NCI-H2029 treated with DMSO at 0.1 percent for 48 hours (cell line): Measurements from ENCODE around the gene GRM1.

Experiments used
- DNase-seq: peaks from one replicate; lab custom pipeline; 2025; lab: John Stamatoyannopoulos, UW

Gene GRM1

DNA sequence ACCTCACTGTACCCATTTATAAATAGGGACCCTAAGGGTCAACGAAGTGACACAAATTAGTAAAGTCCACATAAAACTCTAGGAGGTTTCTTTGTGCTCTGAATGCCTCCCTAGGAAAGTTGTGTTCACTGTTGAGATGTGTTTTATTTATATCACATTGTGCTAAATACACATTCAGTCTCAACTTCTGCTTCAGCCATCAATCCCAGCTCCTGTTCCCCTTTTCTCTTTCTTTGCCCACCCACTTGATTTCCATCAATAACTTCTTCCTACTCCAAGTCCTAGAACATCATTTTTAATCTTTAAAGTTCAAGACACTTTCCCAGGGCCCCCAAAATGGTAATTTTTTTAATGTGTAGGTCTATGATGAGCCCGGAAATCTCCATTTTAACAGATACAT, 306.5 kb downstream of the GRM1 start:
- DNase-seq = no peak

DNA sequence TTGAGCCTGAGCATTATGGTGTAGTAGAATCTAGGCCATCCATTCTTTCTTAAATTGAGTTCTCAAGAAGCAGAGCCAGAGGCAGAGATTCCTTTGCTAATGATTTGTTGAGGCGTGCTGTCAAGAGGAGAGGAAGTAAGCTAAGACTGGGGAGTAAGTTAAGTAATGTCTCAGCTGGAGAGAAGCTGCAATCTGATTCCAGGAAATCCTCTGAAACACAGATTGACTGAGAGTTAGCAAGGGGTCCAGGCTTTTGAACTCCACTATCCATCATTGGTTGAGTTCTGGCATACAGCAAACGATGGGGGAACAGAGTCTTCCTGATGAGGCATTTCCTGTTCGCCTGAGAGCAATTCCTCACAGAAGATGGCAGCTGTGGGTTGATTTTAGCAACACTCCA, 307.3 kb downstream of the GRM1 start:
- no peak for DNase-seq

DNA sequence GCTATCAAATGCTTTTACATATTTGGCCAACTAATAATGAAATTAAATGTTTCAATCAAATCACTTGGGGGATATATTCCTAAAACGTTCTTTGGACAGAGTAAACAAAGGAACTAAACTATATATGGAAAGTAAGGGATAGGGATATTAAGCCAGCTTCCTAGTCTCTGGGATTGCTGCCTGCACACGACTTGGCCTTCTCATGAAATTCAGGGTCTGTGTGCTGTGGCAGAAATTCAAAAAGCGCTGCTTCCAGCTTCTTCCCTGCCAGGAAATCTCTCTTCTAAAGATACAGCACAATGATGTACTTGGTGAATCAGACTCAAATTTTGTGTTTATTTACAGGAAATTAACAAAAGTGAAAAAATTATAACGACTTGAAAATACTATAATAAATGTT, 308.5 kb downstream of the GRM1 start:
- no peak for DNase-seq

DNA sequence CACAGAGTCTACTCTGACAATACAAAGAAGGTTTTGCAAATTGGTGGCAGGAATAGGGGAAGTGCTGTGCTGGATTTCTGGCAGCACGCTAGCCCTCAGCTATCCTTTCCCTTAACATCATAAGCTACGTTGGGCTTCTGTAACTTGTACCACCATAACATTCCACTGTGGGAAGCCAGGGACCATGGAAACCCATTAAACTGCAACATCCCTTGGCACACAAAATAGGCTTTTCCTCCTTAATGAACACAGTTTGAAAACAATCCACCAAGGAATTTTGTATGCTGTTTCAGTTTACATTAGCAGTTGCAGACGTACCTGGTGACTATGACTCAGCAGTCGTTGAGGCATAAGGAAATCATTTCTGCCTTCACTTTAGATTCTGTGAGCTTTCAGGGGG, 310.9 kb downstream of the GRM1 start:
- DNase-seq = no peak

DNA sequence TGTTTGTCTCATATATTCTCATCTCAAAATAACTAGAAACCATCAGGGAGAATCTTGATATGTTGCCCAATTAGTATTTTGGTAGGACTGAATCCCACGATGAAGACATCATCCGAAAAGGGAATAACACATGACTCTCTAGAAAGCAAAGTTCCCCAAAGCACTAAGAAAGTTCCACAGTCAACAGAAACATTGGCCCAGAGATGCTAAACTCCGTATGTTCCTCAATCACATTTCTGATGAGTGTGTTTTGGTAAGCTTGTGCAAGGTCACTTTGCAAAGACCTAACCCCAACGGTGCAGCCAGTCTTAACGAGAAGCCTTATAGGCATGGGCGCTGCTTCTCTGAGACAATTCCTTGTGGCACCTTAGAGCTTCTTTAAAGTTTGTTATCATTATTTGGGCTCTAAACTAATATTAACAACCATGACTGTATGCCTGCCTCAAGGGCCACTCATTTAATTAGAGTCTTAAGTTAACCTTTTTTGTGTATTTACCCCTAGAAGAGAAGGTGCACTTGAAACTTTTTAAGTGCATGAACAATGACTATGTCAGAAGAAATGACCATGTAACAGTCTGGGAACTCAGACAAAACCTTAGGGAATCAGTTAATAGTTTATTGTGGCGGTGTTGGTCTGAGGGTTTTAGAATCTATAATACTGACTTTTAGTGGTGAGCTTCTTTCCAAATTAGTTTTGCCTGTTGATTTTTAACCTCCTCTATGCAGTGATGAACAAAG, 312.8 kb downstream of the GRM1 start:
- no peak for DNase-seq

DNA sequence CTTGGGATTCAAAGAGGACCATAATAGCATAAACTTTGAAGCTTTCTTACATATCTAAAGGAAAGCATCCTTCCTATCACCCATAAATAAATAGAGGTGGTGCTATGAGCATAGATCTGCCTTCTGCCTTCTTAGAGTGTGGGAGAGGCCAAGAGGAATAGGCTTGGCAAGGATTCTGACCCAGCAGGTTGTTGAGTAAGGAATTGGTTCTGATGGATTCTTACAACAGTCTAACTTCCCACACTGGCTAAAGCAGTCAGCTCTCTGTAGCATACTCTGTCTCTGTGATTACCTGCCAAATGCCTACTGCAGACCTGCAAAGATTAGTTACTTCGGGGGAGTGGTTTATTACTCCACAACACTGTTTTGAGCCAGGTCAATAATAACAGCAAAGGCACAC, 316.7 kb downstream of the GRM1 start:
- no peak for DNase-seq

DNA sequence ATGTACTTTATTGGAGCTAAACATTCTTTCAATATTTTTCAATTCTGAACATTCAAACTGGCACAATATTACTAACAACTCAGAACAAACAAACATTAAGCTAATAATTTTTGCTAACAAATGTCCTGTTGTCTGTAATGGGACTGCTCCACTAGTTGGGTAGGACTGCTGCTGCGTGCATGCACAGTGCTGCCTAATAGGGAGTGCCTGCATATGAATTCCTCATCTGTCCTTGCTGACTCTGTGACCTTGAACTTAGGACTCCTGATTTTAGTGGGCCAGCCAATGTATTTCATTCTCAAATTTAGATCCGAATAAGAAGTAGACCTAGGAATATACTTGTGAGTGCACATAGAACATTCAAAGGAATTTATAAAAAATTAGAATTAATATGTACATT, 318.2 kb downstream of the GRM1 start:
- DNase-seq = no peak

DNA sequence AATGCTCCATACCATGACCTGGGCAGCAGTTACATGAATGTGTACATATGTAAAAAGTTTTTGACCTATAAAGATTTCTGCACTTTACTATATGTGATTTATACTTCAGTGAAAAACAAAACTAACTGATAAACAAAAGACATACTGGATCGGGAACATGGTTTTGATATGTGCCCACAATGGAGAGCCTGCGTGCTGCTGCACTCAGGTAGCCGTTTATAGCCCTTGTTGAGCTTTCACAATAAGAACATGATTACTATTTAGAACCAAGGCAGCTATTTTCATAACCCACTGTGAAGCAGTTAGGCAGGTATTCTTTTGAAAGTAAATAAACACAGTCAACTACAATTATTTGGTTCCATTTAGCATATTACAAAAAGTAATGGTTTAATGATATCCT, 318.8 kb downstream of the GRM1 start:
- no peak for DNase-seq

DNA sequence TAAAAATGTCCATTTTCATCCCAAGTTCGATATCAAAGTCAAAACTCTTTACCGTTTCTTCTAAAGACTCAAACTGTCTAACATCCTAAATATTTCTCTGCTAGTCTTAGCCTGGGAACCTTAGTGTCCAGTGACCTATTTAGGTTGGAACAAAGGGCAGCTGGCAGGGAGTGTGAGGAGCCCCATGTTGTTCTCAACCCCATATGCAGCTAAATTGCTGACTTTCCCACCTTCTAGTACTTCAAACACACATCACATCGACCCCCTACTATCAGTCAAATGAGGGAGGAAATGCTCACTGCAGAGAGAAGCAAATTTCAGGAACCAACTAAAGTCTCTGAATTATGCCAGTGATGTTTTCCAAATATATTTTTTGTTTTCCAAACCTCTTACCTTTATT, 322.2 kb downstream of the GRM1 start:
- DNase-seq = no peak

DNA sequence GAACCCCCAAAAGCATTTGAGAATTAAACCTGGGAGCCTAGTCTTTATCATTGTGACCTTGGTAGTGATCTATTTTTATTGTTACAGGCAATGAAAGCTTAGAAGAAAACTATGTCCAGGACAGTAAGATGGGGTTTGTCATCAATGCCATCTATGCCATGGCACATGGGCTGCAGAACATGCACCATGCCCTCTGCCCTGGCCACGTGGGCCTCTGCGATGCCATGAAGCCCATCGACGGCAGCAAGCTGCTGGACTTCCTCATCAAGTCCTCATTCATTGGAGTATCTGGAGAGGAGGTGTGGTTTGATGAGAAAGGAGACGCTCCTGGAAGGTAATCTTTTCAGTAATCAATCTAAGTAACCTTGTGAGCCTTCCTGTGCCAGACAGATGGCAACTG, 323.3 kb downstream of the GRM1 start:
- no peak for DNase-seq

DNA sequence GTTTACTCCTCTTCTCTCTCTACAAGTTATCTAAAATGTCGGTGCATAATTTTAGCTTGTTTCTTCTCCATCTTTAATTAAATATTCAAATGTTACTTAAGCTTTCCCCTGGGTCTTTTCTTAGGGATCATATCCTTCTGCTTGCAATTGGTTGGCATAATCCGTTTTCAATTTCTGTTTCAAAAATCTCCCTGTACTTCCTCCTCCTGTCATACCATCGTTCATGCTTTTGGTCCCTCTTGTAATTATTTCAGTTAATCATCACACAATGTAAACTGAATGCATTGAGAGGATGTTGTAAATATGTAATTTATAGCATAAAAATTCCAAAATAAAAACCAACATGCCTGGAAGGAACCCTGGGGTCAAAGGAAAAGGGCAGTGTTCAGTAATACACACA, 325.6 kb downstream of the GRM1 start:
- DNase-seq = no peak

DNA sequence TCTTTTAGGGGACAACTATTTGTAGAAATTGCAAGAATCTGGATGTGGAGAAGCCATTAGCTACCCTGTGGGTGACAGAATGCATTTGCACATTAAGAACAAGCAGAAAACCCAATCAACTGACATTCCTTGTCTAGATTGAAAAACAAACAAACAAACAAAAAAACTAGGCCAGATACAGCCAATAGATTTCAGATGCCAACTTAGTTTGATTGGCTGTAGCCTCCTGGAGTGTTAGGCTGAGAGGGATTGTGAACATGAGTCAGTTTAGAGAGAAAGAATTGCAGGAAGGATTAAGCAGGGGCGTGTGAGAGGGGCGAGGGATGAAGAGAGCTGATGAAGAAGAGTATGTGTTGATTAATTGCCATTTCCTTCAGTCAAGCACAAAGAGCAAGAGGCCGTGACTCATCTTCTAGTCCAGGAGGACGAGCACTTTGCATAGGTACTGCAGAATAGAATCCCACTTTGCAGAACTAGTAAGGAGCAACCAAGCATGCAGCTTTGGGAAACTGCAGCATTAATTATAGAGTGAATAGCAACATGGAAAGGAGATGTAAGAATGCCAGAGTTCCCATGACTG, 326.7 kb downstream of the GRM1 start:
- no peak for DNase-seq

DNA sequence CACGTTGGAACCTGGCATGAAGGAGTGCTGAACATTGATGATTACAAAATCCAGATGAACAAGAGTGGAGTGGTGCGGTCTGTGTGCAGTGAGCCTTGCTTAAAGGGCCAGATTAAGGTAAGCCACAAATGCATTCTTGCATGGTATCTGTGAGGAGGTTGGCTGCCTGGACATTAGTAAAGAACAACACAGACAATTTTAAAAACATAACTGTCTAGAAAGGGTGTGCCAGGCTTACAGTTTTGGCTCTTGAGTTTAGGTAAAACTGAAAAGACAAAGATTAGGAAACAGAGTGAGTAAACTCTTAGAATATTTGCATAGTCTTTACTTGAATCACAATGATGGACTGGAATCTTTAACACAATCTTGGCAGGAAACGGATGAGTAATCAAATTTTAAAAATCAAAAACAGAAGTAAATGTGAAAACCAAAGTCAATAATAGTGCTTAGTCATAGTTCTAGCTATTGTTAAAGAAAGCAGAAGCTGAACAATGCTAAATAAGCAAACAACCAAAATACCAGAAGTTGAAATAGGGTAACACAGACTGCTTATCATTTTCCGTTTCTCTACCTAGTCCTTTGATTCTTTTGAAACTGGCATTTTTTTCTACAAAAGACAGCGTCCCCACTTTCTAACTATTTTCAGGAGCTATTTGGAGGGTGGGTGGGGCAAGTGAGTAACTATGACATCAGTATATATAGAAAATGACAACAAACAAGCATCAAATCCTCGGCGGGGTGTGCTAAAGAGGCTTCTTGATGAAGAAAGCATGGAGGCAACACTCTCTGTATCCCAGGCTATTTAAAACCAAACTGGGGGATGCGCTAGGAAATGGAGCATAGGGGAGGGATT, 328.9 kb downstream of the GRM1 start:
- no peak for DNase-seq

DNA sequence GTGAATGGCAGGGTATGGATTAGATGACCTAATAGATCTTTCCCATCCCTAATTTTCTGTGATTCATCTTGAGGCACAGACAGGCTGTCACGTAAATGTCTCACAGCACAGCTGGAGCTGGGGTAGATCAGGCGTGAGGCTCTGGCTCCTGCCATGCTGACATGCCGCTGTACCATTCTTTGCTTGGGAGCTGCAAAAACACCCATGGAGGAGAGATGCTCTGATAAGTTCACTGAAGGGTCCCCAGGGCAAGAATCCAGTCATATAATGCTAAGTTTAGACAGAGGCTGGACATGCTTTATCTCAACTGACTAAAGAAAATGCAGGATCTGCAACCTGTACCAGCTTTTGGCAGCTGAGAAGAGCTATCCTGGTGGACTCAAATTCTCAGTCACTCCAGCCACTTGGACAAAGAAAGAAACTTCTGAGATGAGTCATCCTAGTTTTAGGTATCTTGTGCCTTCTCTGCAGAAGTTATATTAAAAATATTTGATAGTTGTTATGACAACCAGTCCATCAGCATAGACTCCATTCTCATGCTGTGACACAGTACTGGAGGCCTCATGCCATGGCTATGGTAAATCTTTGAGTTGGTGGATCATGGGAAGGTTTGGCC, 329.7 kb downstream of the GRM1 start:
- no peak for DNase-seq

DNA sequence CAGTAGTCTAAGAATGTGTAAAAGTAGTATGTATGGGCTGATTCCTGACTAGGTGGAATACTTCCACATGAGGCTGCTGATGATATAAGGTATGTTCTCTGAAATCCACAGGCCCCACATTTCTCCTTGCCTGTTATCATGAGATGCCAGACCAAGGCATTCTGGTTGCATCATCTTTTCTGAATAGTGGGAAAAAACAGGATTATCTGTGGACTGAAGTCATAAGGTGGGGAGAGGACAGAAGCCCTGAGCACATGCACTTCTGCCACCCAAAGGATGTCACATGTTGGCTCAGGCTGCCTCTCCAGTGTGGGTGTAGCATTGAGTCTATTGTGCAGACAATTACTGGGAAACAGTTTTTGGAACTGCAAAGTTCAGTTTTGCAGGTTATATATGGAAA, 330.3 kb downstream of the GRM1 start:
- DNase-seq = no peak

DNA sequence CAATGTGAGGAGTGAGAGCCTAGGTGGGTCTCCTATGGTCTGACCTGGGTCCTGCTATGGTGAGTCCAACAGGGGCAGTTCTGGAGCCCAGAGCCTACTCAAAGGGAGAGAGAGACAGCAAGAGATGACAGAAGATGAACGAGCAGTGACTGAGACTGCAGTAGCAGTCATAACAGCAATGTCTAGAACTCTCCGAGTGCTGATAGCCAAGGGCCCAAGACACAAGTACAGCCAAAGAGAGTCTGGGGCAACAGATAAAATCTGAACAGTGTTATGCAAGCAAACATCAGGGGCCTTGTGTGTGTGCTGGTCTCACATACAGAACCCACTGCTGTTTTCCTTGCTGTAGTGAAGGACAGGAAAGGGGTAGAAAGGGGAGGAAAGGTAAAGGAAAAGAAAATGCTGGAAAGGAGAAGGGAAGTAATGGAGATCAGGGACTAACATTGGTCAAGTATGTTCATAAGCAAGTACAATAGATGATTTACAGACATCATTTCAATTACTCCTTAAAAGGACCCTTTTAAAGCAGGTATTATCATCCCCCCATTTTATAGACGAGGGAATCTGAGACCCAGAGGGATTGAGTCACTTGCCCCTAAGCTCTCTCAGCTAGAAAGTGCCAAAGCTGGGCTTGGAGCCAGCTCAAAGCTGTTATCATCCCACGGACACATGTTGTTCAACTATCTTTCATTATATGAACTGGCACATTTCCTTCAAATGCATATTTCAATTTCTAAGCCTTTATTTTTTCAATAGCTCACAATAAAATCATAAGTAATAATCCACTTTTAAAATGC, 332.5 kb downstream of the GRM1 start:
- DNase-seq = no peak

DNA sequence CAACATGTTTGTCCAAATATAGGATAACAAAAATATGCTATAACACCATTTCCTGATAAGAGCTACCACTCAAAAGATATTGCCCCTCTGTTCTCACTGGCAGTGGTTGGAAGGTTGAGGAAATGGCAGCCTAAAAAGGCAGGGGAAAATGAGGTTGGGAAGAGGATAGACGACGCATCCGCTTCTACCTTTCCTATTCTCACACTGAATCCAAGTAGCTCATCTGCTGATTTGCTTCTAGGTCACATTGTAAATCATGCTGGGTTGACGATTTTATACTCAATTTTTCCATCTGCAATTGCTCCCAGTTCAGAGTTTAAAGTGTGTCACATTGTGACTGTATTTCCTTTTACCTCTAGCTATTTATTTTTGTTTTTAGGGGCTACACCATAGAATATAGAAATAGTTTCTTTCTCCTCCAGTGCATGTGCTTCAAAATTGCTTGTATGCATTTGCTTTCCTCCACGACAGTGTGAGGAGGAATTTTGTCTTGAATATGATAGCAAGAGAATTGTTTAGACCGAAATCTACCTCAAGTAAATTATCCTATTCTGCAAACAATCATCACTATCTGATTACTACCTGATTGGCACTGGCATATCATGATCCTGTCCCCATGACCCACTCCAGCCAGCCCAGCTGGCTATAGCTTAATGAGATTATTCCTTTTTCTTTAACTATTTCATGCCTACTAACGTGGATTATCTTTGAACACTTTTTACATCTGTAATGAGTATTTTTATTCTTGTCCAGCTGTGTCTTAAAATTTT, 335.2 kb downstream of the GRM1 start:
- DNase-seq = no peak

DNA sequence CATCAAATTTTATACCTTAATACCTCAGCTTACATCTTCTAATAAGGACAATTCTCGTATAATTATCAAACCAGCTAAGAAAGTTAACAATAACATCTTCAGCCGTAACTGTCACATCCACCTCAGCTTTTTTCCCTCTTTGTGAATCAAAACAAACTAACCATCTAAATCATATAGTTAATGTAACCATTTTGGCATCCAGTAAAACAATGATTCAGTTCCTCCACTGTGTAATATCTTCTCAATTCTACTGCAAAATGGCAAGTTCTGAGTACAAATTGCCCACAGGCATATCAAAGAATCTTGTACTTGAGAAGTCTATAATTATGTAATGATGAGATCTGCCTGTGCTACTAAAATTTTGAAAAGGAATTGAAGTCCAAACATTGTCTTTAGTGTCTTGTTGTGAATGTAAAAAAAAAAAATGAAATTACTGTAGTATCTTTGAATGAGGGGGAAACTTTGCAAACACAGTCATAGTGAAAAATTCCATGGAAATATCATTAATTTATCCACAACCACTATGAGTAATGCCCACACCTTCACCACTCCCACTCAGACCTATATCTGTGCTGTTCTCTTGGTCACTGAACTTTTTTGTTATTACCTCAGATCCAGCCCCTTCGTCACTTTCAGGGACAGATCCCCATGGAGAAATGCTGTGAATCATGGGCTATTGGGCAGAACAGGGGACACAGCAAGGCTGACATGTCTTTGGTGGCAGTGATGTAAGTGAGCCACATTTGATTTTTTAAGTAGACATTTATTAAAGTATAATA, 336.1 kb downstream of the GRM1 start:
- DNase-seq = no peak

DNA sequence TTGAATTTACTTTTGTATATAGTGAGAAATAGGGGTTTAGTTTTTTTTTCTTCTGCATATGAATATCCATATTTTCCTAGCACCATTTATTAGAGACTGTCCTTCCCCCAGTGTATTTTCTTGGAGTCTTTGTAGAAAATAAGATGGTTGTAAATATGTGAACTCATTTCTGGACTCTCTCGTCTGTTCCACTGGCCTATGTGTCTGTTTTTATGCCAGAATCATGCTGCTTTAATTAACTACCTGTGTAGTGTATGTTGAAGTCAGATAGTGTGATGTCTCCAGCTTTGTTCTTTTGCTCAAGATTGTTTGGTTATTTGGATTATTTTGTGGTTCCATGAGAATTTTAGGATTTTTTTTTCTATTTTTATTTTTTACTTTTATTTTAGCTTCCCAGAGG, 338.2 kb downstream of the GRM1 start:
- DNase-seq = no peak

DNA sequence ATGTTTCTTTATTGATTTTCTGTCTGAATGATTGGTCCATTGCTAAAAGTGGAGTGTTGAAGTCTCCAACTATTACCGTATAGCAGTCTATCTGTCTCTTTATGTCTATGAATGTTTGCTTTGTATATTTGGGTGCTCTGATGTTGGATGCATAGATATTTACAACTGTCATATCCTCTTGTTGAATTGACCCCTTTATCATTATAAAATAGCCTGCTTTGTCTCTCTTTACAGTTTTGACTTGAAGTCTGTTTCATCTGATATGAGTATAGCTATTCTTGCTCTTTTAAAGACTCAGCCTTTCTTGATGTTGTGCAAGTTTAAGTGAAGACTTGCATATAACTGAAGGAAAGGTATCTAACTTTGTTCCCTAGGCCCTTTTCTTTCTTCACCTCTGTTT, 341.0 kb downstream of the GRM1 start:
- no peak for DNase-seq
